MM.1S (cell line): ENCODE results near the gene TMEM117.

Source experiments
- CTCF ChIP-seq: fragments of 300-600 bp; sonication (generic); IDR thresholded peaks from 2 replicates; pipeline ENCODE4 v1.5.1; 2016; ENCODE audit warnings: antibody characterized with exemption, low read length, mixed read lengths
- EZH2 ChIP-seq: fragments of 300-600 bp; sonication (generic); optimal IDR thresholded peaks from 2 replicates; pipeline ENCODE3; 2017; ENCODE audit warnings: low read depth, mild to moderate bottlenecking, antibody characterized with exemption, low read length, mixed read lengths
- EZH2phosphoT487 ChIP-seq: fragments of 300-600 bp; sonication (generic); IDR thresholded peaks from 2 replicates; pipeline ENCODE4 v1.6.1; 2018; ENCODE audit warnings: antibody characterized with exemption, low read length

GRCh38 chr12:44034906-44035305 is 199.0 kb downstream of the TMEM117 start:
- no peak for TF ChIP-seq CTCF
- no peak for TF ChIP-seq EZH2phosphoT487
- TF ChIP-seq EZH2, result no peak
